ENCODE results near the gene EHMT1.
"Not testable (repeated sequence)": the region's sequence is repeated elsewhere in the genome, so short reads cannot be mapped to it uniquely, and the experiment has no call there.

EHMT1 gene

DNA sequence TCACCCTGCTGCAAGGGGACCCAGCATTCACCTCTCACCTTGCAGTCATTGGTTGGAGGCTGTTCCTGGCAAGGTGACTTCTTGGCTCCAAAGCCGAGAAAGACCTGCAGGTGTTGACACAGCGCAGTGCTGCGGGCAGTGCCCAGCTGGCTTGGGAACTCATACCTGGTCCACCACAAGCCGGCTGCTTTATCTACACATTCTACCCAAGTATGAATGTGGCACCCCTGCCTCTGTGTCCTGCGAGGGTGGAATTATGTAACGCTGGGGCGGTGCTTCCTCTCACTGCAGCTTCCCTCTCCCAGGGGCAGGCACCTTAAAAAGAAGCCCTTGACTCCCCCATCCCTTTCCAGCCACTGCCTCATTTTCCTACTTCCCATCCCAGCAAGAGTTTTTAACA is 26.0 kb upstream of the EHMT1 start:
- H3K79me2 ChIP-seq (ENCODE audit: insufficient read depth, low read depth), result peaks cover 17% of the 10 kb centered on the region; the same call in 1 of the 2 replicates
- H3K4me2 ChIP-seq, result no peak overlapping the region
- no peak overlapping the region for H3K27ac ChIP-seq
- H3K4me1 ChIP-seq (ENCODE audit: low read depth, poor library complexity, severe bottlenecking), result peaks cover 15% of the 10 kb centered on the region
- H3K9ac ChIP-seq, result no peak overlapping the region
- 0 out of 2 replicates have a peak, but pooled peaks cover 4% of the 10 kb centered on the region for H4K20me1 ChIP-seq (ENCODE audit: insufficient read depth)
- H3K4me3 ChIP-seq (IDR thresholded peaks at IDR 0.05; ENCODE audit: insufficient read depth, low read depth, low read length), result no peak overlapping the region
- no peaks in the 10 kb centered on the region; the same call in 1 of the 2 replicates for H3K36me3 ChIP-seq (ENCODE audit: insufficient read depth)
- TF ChIP-seq, protein P1, sequence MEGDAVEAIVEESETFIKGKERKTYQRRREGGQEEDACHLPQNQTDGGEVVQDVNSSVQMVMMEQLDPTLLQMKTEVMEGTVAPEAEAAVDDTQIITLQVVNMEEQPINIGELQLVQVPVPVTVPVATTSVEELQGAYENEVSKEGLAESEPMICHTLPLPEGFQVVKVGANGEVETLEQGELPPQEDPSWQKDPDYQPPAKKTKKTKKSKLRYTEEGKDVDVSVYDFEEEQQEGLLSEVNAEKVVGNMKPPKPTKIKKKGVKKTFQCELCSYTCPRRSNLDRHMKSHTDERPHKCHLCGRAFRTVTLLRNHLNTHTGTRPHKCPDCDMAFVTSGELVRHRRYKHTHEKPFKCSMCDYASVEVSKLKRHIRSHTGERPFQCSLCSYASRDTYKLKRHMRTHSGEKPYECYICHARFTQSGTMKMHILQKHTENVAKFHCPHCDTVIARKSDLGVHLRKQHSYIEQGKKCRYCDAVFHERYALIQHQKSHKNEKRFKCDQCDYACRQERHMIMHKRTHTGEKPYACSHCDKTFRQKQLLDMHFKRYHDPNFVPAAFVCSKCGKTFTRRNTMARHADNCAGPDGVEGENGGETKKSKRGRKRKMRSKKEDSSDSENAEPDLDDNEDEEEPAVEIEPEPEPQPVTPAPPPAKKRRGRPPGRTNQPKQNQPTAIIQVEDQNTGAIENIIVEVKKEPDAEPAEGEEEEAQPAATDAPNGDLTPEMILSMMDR (conservative IDR thresholded peaks at IDR 0.05; ENCODE audit: low read depth, low read length), result no peak
- H3K27me3 ChIP-seq (ENCODE audit: insufficient read depth, low read depth), result no peaks in the 10 kb centered on the region
- H2AFZ ChIP-seq (ENCODE audit: low read depth), result no peak overlapping the region

DNA sequence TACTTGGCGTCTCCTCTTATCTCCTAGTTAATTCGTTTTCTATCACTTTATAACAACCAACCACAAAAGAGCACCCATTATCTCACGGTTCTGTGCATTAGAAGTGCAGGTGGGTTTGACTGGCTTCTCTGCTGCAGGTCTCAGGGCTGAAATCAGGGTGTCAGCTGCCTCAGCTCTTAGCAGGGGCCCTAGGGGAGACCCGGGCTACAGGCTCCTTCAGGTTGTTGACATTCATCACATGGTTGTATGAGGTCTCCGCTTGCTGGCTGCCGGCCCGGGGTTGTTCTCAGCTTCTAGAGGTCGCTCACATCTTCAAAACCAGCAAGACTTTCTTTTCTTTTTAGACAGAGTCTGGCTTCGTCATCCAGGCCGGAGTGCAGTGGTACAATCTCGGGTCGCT is 25.6 kb upstream of the EHMT1 start:
- no peak overlapping the region for H3K4me3 ChIP-seq (IDR thresholded peaks at IDR 0.05; ENCODE audit: insufficient read depth, low read depth, low read length)
- H3K9ac ChIP-seq, result no peak overlapping the region
- no peaks in the 10 kb centered on the region for H3K27me3 ChIP-seq (ENCODE audit: insufficient read depth, low read depth)
- no peak overlapping the region for H3K4me2 ChIP-seq
- H2AFZ ChIP-seq (ENCODE audit: low read depth), result no peak overlapping the region
- 0 out of 2 replicates have a peak, but pooled peaks cover 4% of the 10 kb centered on the region for H4K20me1 ChIP-seq (ENCODE audit: insufficient read depth)
- peaks cover 14% of the 10 kb centered on the region; the same call in 1 of the 2 replicates for H3K79me2 ChIP-seq (ENCODE audit: insufficient read depth, low read depth)
- peaks cover 11% of the 10 kb centered on the region for H3K4me1 ChIP-seq (ENCODE audit: low read depth, poor library complexity, severe bottlenecking)
- no peak overlapping the region for H3K27ac ChIP-seq
- H3K36me3 ChIP-seq (ENCODE audit: insufficient read depth), result no peaks in the 10 kb centered on the region
- TF ChIP-seq, protein P1 (conservative IDR thresholded peaks at IDR 0.05; ENCODE audit: low read depth, low read length), result no peak

- not testable (repeated sequence) for H3K4me3 ChIP-seq (IDR thresholded peaks at IDR 0.05; ENCODE audit: insufficient read depth, low read depth, low read length); H3K27ac ChIP-seq; H3K27me3 ChIP-seq (ENCODE audit: insufficient read depth, low read depth); H3K4me2 ChIP-seq; H3K9ac ChIP-seq; H3K36me3 ChIP-seq (ENCODE audit: insufficient read depth); H3K4me1 ChIP-seq (ENCODE audit: low read depth, poor library complexity, severe bottlenecking); H3K79me2 ChIP-seq (ENCODE audit: insufficient read depth, low read depth); H4K20me1 ChIP-seq (ENCODE audit: insufficient read depth); H2AFZ ChIP-seq (ENCODE audit: low read depth)
Measured at GRCh38 chr9:137596577-137596976, 22.2 kb upstream of the EHMT1 start.

DNA sequence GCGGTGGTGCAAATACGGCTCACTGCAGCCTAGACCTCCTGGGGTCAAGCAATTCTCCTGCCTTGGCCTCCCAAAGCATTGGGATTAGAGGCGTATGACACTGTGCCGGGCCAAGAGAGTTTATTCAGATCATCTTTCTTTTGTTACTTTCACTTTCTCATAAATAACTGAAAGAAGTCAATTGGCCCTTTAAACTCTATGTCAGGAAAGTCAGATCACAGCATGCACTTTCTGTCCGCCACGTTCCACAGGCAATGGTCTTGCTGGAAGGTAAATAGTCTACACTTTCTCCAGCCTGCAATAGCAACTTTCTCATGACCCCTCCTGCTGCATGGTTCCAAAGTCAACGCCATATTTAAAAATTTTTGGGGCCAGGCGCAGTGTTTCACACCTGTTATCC is 19.9 kb upstream of the EHMT1 start:
- no peaks in the 10 kb centered on the region for H4K20me1 ChIP-seq (ENCODE audit: insufficient read depth)
- no peak overlapping the region for H3K4me2 ChIP-seq
- no peaks in the 10 kb centered on the region for H3K36me3 ChIP-seq (ENCODE audit: insufficient read depth)
- H3K4me1 ChIP-seq (ENCODE audit: low read depth, poor library complexity, severe bottlenecking), result peaks cover 6% of the 10 kb centered on the region
- no peak overlapping the region for H3K9ac ChIP-seq
- no peaks in the 10 kb centered on the region for H3K79me2 ChIP-seq (ENCODE audit: insufficient read depth, low read depth)
- no peak overlapping the region for H3K4me3 ChIP-seq (IDR thresholded peaks at IDR 0.05; ENCODE audit: insufficient read depth, low read depth, low read length)
- TF ChIP-seq, protein P1 (conservative IDR thresholded peaks at IDR 0.05; ENCODE audit: low read depth, low read length), result no peak
- no peak overlapping the region for H2AFZ ChIP-seq (ENCODE audit: low read depth)
- peaks cover 3% of the 10 kb centered on the region; the same call in 1 of the 2 replicates for H3K27me3 ChIP-seq (ENCODE audit: insufficient read depth, low read depth)
- H3K27ac ChIP-seq, result no peak overlapping the region

DNA sequence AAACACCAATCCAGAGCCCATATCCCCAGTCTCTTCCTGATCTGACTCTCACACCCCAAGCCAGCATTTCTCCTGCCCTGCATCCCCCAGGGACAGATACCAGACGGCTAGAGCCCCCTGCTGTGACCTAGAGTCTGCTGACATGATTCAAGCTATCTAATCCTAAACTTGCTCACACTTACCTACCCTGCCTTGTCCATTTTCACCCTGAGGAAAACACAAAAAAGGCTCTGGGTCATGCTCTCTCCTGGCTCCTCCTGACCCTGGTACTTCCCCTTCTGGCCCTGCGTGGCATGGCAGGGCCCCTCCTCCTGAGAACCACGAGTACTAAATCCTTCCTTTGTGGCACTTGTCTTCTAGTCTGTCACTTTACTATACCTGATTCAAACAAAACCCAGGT is 16.1 kb upstream of the EHMT1 start:
- Histone ChIP-seq H3K4me3 (IDR thresholded peaks at IDR 0.05; ENCODE audit: insufficient read depth, low read depth, low read length) (no peak overlapping the region), H4K20me1 (ENCODE audit: insufficient read depth) (no peaks in the 10 kb centered on the region), H3K36me3 (ENCODE audit: insufficient read depth) (no peaks in the 10 kb centered on the region), H3K79me2 (ENCODE audit: insufficient read depth, low read depth) (no peaks in the 10 kb centered on the region), H2AFZ (ENCODE audit: low read depth) (peak overlapping the region; percentile 21; the same call in 1 of the 2 replicates), H3K9ac (no peak overlapping the region), H3K4me2 (0 out of 2 replicates have a peak overlapping the region, but pooled peaks have one; percentile 7), H3K4me1 (ENCODE audit: low read depth, poor library complexity, severe bottlenecking) (peaks cover 15% of the 10 kb centered on the region), H3K27ac (no peak overlapping the region), H3K27me3 (ENCODE audit: insufficient read depth, low read depth) (peaks cover 7% of the 10 kb centered on the region; the same call in 1 of the 2 replicates)
- TF ChIP-seq, protein P1 (conservative IDR thresholded peaks at IDR 0.05; ENCODE audit: low read depth, low read length), result no peak

Data from KMS-11 (cell line).